Right lobe of liver (tissue), 4 donors: ENCODE results near the gene LMO7.

ENCODE experiments used
- CTCF ChIP-seq, 4 donors: fragments of 200-600 bp in 3 of 4; fragments of 450-650 bp in 1 of 4; IDR thresholded peaks; one replicate each; pipeline versions ENCODE4 v1.5.1 to v1.8.0; 2016 to 2022; ENCODE audit warnings: antibody characterized with exemption in 4 of 4, mild to moderate bottlenecking in 2 of 4
- POLR2A ChIP-seq: fragments of 450-650 bp; IDR thresholded peaks from one replicate; pipeline ENCODE4 v1.6.1; 2017; ENCODE audit warnings: antibody characterized with exemption, mild to moderate bottlenecking
- donor health status: DM: no; HTN: no; CAD: no.
- donor health status: DM: no; HTN: no; CAD: no.
- donor health status: DM: no; HTN: yes; CAD: no.

DNA sequence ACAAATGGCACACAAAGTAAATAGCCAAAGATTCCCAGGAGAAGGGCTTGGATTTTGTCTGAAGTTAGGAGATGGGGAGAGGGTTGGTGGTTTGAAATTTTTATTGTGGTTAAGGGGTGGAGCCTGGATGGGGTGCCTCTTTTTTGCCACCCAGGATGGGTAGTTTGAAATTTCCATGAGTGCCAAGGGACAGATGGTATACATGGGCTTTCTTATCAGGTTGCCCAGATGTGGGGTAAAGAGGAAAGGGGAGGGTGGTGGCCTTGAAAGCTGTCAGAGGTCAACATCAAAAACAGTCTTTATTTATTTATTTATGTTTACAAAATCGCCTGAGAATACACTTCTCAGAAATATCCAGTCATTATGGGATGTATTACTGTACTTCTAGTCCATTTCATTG, 46.2 kb downstream of the LMO7 start:
- TF ChIP-seq CTCF (IDR thresholded peaks at IDR 0.05): no peak
- no peak for TF ChIP-seq POLR2A
